Stimulated activated naive CD8-positive, alpha-beta T cell treated with anti-CD3 and anti-CD28 coated beads, Interleukin-15, Interleukin-2, amounts not matched to agents 100 ng/mL and 50 ng/mL, for 24 hours (primary cell): ENCODE results near the gene MICAL3.

Source experiments
- H3K27ac Mint-ChIP-seq: one replicate; pipeline ENCODE4 v1.8.0; 2021; ENCODE audit warnings: mild to moderate bottlenecking, mixed read lengths
- H3K27me3 Mint-ChIP-seq: one replicate; pipeline ENCODE4 v1.8.0; 2021; ENCODE audit warnings: mixed read lengths
- H3K36me3 Mint-ChIP-seq: one replicate; pipeline ENCODE4 v1.8.0; 2021; ENCODE audit warnings: low read depth, mixed read lengths
- H3K4me1 Mint-ChIP-seq: one replicate; pipeline ENCODE4 v1.8.0; 2021; ENCODE audit warnings: low read depth, mixed read lengths
- H3K4me3 Mint-ChIP-seq: one replicate; pipeline ENCODE4 v1.8.0; 2021; ENCODE audit warnings: mild to moderate bottlenecking, mixed read lengths
- H3K9me3 Mint-ChIP-seq: one replicate; pipeline ENCODE4 v1.8.0; 2021; ENCODE audit warnings: mixed read lengths

The MICAL3 gene

DNA sequence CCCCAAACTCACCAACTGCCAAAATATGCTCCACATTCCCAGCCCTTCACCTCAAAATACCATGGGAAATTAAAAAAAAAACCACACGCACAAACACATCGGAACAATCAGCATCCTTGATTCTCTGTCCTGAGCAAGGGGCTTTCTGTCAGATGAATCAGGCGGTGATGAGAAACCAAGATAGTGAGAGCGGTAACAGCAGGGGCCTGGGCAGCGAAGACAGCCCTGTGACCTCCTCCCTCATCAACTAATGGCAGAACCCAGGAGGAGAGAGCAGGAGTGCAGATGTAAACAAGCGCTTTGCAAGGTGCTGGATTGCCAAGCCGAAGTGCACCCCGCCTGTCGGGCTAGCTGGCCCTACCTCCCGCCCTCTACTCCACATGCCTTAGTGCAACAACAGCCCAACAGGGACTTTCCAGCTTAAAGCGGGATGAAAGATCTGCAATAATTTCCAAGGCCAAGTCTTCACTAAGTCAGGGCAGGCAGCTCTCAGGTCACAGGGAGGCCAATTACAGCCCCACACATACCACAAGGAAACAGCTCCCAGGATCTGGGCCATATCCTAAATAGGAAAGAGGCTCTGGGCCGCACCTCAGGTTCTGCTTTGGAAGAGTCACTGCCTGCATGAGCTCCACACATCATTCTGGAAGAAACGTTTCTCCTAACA is 177.9 kb downstream of the MICAL3 start:
- Mint-ChIP-seq H3K4me1 (peaks cover 8% of the 10 kb centered on the region), H3K4me3 (no peak overlapping the region), H3K36me3 (peaks cover 4% of the 10 kb centered on the region), H3K27me3 (no peaks in the 10 kb centered on the region), H3K27ac (no peak overlapping the region), H3K9me3 (no peaks in the 10 kb centered on the region)

- Mint-ChIP-seq H3K36me3 (peaks cover 7% of the 10 kb centered on the region), H3K27me3 (no peaks in the 10 kb centered on the region), H3K4me3 (no peak overlapping the region), H3K27ac (no peak overlapping the region), H3K4me1 (peaks cover 8% of the 10 kb centered on the region), H3K9me3 (no peaks in the 10 kb centered on the region)
Observed at GRCh38 chr22:17845790-17846189, 178.6 kb downstream of the MICAL3 start.

- H3K27ac Mint-ChIP-seq: no peak overlapping the region
- H3K27me3 Mint-ChIP-seq: no peaks in the 10 kb centered on the region
- H3K4me3 Mint-ChIP-seq: no peak overlapping the region
- peaks cover 10% of the 10 kb centered on the region for H3K36me3 Mint-ChIP-seq
- peaks cover 8% of the 10 kb centered on the region for H3K4me1 Mint-ChIP-seq
- no peaks in the 10 kb centered on the region for H3K9me3 Mint-ChIP-seq
Observed at GRCh38 chr22:17845327-17845726, 179.0 kb downstream of the MICAL3 start.

- Mint-ChIP-seq H3K4me1 (peaks cover 8% of the 10 kb centered on the region), H3K4me3 (no peak overlapping the region), H3K36me3 (peaks cover 11% of the 10 kb centered on the region), H3K27ac (no peak overlapping the region), H3K27me3 (no peaks in the 10 kb centered on the region), H3K9me3 (no peaks in the 10 kb centered on the region)
Observed at GRCh38 chr22:17844150-17844549, 180.2 kb downstream of the MICAL3 start.

- Mint-ChIP-seq H3K36me3 (peaks cover 11% of the 10 kb centered on the region), H3K9me3 (no peaks in the 10 kb centered on the region), H3K27ac (peak overlapping the region; percentile 52), H3K27me3 (no peaks in the 10 kb centered on the region), H3K4me3 (peak overlapping the region; percentile 17), H3K4me1 (peaks cover 8% of the 10 kb centered on the region)
Observed at GRCh38 chr22:17842386-17842785, 182.0 kb downstream of the MICAL3 start.

GRCh38 chr22:17841836-17842235 is 182.5 kb downstream of the MICAL3 start:
- Mint-ChIP-seq H3K4me3 (no peak overlapping the region), H3K4me1 (peaks cover 8% of the 10 kb centered on the region), H3K27ac (no peak overlapping the region), H3K36me3 (peaks cover 11% of the 10 kb centered on the region), H3K9me3 (no peaks in the 10 kb centered on the region), H3K27me3 (no peaks in the 10 kb centered on the region)

DNA sequence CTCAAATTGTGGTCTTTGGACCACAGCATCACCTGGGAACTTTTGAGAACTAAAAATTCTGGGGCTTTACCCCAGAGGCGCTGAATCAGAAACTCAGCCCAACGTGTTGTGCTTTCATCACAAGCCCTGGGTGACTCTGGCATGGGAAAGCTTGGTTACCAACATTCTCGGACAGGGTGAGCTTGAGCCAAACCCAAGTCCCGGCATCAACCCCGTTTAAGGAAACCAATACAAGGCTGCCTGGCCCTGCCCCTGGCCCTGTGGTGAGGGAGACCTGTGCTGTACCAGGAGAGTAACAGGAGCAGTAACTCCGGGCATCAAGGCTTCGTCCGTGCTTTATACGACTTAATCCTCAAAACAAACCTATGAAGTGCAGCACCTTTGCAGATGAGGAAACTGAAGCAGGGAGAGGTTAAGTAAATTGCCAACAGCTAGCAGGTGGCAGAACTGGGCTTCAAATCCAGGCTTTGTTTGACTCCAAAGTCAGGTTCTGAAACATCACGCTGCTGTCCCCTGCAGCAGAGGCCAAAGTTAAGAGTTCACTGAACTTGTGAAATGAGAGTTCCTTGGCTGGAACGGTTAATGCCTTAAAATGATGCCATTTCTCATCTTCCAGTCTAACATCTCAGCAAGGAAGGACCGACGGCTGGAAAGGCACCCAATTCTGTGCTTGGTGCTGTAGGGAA is 186.0 kb downstream of the MICAL3 start:
- H3K27ac Mint-ChIP-seq: no peak overlapping the region
- H3K4me3 Mint-ChIP-seq: no peak overlapping the region
- H3K36me3 Mint-ChIP-seq: peaks cover 11% of the 10 kb centered on the region
- no peaks in the 10 kb centered on the region for H3K9me3 Mint-ChIP-seq
- H3K27me3 Mint-ChIP-seq: no peaks in the 10 kb centered on the region
- H3K4me1 Mint-ChIP-seq: peaks cover 8% of the 10 kb centered on the region

GRCh38 chr22:17836992-17837742 is 187.2 kb downstream of the MICAL3 start:
- Mint-ChIP-seq H3K27ac (no peak overlapping the region), H3K36me3 (peaks cover 8% of the 10 kb centered on the region), H3K9me3 (no peaks in the 10 kb centered on the region), H3K4me1 (no peaks in the 10 kb centered on the region), H3K27me3 (no peaks in the 10 kb centered on the region), H3K4me3 (no peak overlapping the region)

DNA sequence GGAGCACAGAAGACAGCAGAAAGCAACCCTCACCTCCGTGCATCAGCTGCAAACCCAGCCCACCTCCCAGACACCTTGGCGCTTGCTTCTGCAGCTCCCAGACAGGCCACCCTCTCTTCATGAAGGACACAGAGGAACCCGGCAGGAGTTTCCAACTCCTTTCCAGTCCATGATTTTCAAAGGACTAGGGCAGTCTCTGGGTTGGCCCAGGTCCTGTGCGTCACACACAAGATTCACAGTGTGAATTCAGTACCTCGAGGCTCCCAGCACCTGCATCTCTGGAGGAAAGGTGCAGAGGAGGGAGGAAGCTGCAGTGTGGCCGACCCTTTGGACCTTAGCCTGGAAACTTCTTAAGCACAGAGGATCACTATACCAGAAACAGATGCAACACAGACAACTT is 189.1 kb downstream of the MICAL3 start:
- Mint-ChIP-seq H3K9me3 (no peaks in the 10 kb centered on the region), H3K4me1 (no peaks in the 10 kb centered on the region), H3K36me3 (peaks cover 6% of the 10 kb centered on the region), H3K27me3 (no peaks in the 10 kb centered on the region), H3K4me3 (no peak overlapping the region), H3K27ac (no peak overlapping the region)

DNA sequence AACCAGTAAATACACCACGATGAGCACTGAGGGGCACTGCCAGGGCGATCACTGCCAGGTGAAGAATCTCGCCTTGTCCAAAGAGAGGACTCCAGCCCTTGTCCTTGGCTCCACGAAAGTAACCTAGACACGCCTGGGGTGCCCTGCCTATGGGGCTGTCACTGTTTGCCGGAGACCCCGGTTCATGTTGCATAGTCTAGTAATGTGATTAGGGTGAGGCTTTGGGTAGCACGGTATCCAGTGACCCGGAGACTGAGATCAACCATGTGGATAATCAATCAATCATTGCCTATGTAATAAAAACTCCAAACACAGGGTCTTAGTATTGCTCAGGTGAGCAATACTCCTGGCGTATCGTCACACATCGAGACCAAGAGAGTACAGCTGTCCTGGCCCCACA is 190.9 kb downstream of the MICAL3 start:
- Mint-ChIP-seq H3K9me3 (no peaks in the 10 kb centered on the region), H3K36me3 (peaks cover 10% of the 10 kb centered on the region), H3K4me3 (no peak overlapping the region), H3K4me1 (peaks cover 5% of the 10 kb centered on the region), H3K27ac (no peak overlapping the region), H3K27me3 (no peaks in the 10 kb centered on the region)

DNA sequence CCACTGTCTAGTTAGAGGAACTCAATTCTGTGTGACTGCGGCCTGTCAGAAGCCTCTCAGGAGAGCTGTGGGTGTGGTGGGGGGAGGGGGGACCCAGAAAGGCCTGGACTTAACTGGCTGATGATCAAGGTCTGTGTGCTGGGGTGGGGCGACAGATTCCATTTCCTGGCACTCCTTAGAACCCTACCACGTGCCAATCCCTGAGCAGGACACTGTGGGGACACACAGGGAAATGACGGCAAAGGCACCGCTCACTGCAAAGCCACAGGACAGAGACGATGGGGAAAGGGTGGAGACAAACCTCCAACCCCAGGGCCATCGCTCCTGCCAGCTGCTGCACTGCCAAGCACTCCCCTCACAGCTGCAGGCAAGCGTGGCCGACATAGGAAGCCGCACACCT is 191.7 kb downstream of the MICAL3 start:
- H3K4me1 Mint-ChIP-seq: peaks cover 5% of the 10 kb centered on the region
- no peak overlapping the region for H3K4me3 Mint-ChIP-seq
- no peaks in the 10 kb centered on the region for H3K9me3 Mint-ChIP-seq
- H3K27ac Mint-ChIP-seq: no peak overlapping the region
- peaks cover 17% of the 10 kb centered on the region for H3K36me3 Mint-ChIP-seq
- H3K27me3 Mint-ChIP-seq: no peaks in the 10 kb centered on the region

DNA sequence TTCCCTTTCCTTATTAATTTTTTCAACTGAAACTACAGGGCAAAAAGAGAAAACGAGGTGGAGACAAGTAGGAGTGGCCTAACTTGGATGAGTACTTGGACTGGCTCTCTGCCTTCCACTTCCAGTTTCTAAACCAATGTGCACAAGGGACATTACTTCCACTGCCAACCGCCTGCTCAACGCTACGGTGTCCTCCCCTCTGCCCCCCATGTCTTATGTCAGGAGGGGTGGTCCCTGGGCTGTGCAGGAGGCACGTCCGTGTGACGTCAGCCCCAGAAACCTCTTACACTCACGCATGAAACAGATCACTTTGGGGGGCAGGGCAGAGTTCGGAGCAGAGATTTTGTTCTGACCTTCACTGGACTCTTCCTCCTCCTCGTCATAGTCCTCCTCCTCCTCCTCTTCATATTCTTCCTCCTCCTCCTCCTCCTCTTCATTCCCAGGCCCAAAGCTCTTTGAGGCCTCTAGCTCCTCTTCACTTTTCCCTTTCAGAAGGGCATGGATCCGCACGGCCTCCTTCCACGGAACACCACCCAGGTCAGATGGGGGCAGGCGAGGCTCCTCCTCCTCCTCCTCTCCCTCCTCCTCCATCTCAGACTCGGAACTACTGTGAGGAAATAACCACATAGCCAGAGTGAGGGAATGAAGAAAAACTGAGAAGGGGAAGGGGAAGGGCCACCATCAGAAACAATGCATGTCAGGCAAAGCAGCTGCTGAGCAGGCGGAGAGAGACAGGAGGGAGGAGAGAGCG is 192.7 kb downstream of the MICAL3 start:
- H3K4me3 Mint-ChIP-seq: no peak overlapping the region
- no peaks in the 10 kb centered on the region for H3K27me3 Mint-ChIP-seq
- peaks cover 24% of the 10 kb centered on the region for H3K36me3 Mint-ChIP-seq
- H3K9me3 Mint-ChIP-seq: no peaks in the 10 kb centered on the region
- H3K27ac Mint-ChIP-seq: no peak overlapping the region
- peaks cover 5% of the 10 kb centered on the region for H3K4me1 Mint-ChIP-seq

GRCh38 chr22:17830043-17830961 is 194.1 kb downstream of the MICAL3 start:
- Mint-ChIP-seq H3K4me3 (no peak overlapping the region), H3K27ac (no peak overlapping the region), H3K27me3 (no peaks in the 10 kb centered on the region), H3K4me1 (peaks cover 5% of the 10 kb centered on the region), H3K9me3 (no peaks in the 10 kb centered on the region), H3K36me3 (peaks cover 33% of the 10 kb centered on the region)

DNA sequence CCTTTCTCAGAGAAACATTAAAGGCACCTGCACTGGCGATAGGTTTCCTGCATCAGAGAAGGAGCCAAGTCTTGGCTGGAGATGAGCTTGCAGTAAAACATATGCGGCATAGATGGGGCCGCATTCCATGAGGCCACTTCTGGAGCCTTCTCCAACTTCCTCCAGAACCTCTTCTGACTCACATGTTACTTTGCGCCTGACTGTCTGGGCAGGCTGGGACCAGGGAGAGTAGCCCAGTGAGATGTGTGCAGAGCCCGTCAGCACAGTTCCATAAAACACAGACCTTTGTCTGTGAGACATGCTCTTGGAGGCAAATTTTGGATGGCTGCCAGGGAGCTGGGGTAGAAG is 194.7 kb downstream of the MICAL3 start:
- H3K36me3 Mint-ChIP-seq: peaks cover 37% of the 10 kb centered on the region
- no peaks in the 10 kb centered on the region for H3K9me3 Mint-ChIP-seq
- H3K27me3 Mint-ChIP-seq: no peaks in the 10 kb centered on the region
- H3K4me3 Mint-ChIP-seq: no peak overlapping the region
- H3K4me1 Mint-ChIP-seq: peaks cover 5% of the 10 kb centered on the region
- no peak overlapping the region for H3K27ac Mint-ChIP-seq
